ENCODE measurements around the gene KIF26B.

DNA sequence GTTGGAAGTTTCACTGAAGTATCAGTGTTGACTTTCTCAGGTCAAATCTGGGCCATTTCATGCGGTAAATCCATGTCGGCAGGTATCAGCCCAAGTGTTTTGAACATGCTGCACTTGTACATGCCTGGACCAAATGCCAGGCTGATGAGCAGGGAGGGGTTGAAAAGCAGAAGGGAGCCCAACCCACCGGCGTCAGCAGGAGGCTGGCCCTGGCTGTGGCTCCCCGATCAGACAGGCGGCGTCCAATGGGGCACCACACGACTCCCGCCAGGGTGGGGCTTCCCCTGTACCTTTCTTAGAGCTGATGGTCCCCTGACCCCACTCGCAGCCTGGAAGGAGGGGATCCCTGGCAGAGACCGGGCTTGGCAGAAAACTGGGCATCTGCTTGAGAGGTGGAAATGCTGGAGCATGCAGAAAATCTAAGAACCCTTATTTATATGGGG lies 540.0 kb downstream of the KIF26B start:
- TF ChIP-seq, protein P1, sequence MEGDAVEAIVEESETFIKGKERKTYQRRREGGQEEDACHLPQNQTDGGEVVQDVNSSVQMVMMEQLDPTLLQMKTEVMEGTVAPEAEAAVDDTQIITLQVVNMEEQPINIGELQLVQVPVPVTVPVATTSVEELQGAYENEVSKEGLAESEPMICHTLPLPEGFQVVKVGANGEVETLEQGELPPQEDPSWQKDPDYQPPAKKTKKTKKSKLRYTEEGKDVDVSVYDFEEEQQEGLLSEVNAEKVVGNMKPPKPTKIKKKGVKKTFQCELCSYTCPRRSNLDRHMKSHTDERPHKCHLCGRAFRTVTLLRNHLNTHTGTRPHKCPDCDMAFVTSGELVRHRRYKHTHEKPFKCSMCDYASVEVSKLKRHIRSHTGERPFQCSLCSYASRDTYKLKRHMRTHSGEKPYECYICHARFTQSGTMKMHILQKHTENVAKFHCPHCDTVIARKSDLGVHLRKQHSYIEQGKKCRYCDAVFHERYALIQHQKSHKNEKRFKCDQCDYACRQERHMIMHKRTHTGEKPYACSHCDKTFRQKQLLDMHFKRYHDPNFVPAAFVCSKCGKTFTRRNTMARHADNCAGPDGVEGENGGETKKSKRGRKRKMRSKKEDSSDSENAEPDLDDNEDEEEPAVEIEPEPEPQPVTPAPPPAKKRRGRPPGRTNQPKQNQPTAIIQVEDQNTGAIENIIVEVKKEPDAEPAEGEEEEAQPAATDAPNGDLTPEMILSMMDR (IDR thresholded peaks at IDR 0.05) = no peak
- no peak for TF ChIP-seq POLR2A (IDR thresholded peaks at IDR 0.05)
